Measurements from ENCODE around the gene UNC119B.

The UNC119B gene

DNA sequence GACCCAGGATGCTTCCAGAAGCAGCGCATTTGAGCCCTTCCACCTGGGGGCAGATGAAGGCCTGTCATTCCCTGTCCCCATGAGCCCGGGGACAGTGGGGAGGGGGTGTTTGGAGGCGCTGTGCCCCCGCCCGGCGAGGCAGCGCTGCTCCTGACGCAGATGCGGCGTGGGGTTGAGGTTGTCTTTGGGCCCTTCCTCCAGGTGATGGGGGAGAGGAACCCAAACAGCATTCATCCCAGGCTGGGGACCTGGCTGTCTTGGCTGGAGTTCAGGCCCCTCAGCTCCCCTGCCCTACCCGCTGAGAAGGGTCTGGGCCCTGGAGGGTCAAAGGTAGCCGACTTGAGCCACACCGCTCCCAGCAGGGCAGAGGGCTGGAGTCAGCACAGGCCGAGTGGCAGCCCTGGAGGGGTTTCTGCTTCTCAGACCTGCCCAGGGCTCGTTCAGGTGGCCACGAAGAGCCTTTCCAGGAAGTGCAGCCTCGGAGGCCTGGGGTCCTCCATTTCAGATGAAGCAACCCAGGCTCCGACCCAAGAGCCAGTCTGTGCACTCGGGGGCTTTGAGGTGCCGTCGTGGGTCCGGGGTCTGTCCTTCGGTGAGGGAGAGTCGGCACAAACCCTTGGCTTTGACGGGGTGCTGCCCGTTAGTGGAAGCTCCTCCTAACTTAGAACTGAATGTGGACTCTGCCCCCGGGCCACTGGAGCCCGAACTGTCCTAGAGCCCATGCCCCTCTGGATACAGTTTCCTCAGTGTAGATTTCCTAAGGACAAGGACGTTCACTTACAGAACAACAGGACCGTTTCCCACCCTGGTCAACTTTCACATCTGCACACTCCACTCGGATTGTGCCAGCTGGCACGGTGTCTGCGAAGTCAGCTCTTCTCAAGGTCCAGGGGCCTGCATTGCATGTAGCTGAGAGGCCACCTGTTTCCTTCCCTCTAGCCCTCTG is 31.5 kb downstream of the UNC119B start:
- DNase-seq = no peak

GRCh38 chr12:120744922-120745493 is 34.8 kb downstream of the UNC119B start:
- no peak for DNase-seq

- DNase-seq = no peak
Observed at GRCh38 chr12:120748242-120748641, 38.0 kb downstream of the UNC119B start.

DNA sequence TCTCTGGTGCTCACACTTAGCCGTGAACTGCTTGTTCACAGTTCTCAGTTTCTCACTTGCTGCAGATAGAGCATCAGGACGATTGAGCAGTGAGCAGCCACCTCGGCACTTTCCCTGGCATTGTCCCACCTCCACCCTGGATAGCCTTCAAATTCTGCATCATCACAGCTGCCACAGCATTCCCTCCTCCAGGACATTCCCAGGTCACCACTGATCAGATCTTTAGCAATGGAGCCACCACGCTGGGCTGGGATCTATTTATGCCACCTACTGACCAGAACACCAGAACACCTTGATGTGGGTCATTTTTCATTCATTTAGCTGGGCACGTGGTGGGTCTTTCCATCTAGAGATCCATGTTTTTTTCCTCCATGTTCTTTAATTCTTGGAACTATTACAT is 39.0 kb downstream of the UNC119B start:
- no peak for DNase-seq

GRCh38 chr12:120750806-120751205 is 40.5 kb downstream of the UNC119B start:
- DNase-seq = no peak

DNA sequence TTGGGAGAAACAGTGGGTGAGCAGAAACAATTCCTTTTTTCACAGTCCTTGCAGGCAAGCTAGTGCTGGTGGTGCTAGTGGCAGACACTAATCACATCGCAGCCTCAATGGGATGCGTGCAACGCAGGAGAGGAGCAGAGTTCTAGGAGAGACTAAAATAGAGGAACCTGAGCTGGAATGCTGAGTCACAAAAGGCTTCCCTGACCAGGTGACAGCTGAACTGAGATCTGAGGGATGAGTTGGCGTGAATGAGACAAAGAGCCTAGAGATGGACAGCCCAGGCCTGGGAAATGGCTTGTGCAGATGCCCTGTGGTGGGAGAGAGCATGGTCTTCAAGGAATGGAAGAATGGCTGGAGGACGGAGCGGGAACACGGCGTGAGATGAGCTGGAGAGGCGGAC is 41.1 kb downstream of the UNC119B start:
- DNase-seq = no peak

DNA sequence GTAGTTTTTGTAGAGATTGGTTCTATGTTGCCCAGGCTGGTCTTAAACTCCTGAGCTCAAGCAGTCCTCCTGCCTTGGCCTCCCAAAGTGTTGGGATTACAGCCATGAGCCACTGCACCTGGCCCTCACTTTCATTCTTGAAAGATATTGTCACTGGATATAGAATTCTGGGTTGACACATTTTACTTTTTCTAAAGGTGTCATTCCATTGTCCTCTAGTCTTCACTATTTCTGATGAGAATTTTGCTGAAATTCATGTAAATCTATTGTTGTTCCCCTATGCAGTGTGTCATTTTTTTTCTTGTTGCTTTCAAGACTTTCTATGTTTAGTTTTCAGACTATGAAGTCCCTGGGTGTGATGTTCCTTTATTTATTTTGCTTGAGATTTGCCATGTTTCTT is 44.5 kb downstream of the UNC119B start:
- no peak for DNase-seq

- no peak for DNase-seq
Observed at GRCh38 chr12:120755269-120755668, 45.0 kb downstream of the UNC119B start.

GRCh38 chr12:120757226-120757742 is 47.0 kb downstream of the UNC119B start:
- DNase-seq = no peak

DNA sequence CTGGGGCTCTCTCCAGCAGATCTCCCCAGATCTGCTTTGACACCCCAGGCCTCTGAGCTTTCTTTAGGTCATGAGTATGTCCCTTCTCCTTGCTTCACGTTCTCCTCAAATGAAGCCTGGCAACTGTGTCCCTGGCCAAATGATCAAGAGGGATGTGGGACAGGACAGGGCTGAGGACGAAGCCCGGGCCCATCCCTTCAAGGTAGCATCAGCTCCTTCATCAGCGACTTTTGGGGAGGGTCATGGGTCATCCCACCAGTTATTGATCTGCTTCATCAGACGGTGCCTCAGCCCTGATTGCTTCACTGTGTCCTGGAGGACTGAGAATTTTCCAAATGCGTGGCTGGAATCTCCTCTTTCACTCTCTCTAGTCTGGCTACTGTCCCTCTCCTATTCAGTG is 47.7 kb downstream of the UNC119B start:
- no peak for DNase-seq

- DNase-seq = no peak
Observed at GRCh38 chr12:120758798-120759590, 48.7 kb downstream of the UNC119B start.

- DNase-seq = no peak
Observed at GRCh38 chr12:120759591-120760348, 49.5 kb downstream of the UNC119B start.

DNA sequence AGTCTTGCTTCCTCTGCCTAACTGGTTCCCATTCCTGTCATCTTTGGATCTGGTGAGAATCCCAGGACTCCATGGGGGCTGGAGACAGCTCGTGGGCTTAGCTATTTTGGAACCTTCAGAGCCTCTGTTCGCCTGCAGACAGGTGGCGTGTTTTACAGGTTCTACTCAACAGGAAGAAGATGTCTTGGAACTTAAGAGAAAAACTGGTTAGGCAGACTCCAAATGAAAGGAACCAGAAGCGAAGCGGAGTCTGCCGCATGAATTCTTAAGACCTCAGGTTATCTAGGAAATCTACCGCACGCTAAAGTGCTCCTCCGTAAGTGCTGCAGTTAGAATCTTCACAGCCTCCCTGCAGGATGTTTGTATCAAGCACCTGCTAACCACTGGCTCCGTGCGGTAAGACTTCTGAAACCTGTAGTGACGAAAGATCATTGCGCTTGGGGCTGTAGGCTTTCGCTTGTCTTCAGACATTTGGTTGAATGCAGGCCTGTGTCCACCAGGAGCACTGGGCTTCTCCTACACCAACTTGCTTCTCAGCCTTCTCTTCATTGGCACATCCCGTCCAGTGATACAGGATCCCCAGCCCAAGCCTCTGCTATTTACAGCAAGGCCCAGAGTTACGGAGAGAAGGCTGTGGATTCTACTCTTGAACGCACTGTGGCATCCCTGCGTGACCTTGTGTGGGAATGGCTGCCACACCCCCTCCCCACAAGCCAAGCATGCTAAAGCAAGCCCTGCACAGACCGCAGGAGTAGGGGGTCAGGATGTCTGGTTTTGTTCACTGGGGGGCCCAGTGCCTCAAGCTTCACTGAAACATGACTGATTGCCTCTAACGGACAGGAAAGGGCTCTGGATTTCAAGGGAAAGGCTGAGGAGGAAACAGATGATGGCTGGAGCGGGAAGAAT is 50.3 kb downstream of the UNC119B start:
- no peak for DNase-seq

DNA sequence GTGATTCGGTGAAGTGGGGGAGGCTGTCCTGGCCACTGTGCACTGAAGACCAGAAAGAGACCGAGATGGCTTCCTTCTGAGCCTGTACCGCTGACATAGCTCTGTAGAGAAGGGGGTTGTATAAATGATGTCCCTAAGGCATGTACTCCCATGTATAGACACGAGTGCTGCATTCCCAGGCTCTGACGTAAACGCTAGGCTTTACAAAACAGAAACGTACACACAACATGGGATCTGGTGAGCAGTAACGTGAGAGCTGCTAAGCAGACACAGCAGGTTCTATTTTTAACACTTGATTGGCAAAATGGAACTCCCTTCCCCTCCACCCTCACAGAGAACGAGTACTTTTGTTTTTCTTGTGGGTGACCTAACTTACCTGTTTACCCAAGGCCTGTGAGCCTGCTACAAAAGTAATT is 51.3 kb downstream of the UNC119B start:
- no peak for DNase-seq

GRCh38 chr12:120762086-120762485 is 51.8 kb downstream of the UNC119B start:
- no peak for DNase-seq

DNA sequence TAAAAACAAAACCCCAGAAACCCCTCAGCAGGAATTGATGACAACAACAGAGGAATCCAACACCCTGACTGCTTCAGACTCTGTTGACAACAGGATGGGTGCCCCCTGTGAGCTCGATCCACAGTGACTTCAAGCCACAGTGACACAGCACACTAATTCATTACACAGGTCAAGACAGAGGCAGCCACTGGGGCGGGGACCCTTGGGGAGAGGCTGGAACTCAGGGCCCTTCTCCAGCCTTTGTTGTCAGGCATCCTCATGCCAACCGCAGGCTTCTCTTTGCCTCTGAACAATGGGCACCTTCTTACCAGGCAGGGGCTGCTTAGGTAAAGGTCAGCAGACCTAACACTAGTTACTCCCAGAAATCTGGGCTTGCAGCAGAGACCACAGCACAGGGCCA is 53.0 kb downstream of the UNC119B start:
- no peak for DNase-seq

- no peak for DNase-seq
Observed at GRCh38 chr12:120764816-120765215, 54.6 kb downstream of the UNC119B start.

- DNase-seq = no peak
Observed at GRCh38 chr12:120766566-120766965, 56.3 kb downstream of the UNC119B start.

DNA sequence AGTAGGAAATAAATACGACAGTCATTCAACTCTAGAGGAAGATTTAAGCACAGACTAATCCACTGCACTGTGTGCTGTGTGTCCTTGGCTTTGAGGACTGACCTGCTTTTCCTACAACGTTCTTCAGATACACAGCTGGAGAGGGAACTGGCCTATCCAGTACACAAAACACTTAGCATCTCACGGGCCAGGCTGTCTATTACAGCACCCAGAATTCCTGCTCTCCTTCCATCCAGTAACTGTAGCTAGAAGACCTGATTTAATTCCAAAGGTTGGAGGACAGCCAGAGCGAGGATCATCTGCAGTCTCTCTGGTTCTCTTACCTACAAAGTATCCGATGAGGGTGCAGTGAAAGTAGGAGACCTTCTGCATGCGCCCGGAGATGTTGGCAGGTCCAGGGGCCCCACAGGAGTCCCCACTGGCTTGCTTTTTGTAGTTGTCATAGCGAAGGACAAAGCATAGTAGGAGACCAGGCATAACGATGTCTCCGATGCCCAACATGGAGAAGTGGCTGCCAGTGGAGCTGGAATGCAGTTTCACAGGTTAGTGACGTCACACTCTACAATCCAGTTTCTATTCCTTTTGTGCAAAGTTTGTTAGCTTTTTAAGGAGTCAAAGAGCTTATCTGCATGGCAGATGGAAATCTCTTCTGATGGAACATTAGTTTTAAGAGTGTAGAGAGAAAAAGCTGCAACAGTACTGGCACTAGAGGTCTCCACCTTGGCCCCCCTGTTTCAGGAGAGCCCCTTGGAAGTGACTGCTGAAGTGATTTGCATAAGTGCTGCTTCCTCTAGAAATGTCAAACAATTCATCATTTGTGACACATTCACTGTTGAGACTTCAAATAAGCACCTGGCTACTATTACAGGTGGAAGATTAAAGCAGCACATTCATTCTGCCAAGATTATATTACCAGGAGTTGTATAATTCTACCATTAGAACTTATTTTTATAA is 57.1 kb downstream of the UNC119B start:
- DNase-seq = no peak

DNA sequence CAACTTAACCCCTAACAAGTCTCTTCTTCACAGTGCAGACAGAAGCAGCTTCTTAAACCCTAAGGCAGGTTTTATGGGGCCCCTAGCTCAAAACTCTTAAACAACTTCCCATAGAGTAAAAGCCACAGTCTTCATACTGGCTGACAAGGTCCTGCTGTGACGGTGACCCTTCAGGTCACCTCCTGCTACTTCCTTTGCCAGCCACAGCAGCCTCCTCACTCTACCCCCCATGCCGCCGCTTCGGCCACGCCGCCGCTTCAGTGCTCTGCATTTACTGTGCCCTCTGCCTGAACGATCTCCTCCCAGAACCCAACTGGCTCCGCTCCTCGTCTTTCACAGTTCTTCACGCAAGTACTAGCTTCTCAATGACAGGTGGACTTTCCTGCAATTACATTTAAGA is 60.8 kb downstream of the UNC119B start:
- no peak for DNase-seq

Measured in activated CD4-positive, alpha-beta T cell treated with anti-CD3 and anti-CD28 coated beads for 4 hours (primary cell).